Measurements from ENCODE around the gene THYN1.
A peak's percentile ranks its signal among the peaks of the same experiment; 100 is the strongest.
"Not testable (repeated sequence)": the region's sequence is repeated elsewhere in the genome, so short reads cannot be mapped to it uniquely, and the experiment has no call there.

The THYN1 gene

GRCh38 chr11:134273317-134273712 is 20.2 kb upstream of the THYN1 start:
- DNase-seq: peak in 1 of 5 experiments; percentile 62

- no peak for DNase-seq
Observed at GRCh38 chr11:134272381-134273316, 19.5 kb upstream of the THYN1 start.

GRCh38 chr11:134271978-134272377 is 18.8 kb upstream of the THYN1 start:
- DNase-seq: no peak

DNA sequence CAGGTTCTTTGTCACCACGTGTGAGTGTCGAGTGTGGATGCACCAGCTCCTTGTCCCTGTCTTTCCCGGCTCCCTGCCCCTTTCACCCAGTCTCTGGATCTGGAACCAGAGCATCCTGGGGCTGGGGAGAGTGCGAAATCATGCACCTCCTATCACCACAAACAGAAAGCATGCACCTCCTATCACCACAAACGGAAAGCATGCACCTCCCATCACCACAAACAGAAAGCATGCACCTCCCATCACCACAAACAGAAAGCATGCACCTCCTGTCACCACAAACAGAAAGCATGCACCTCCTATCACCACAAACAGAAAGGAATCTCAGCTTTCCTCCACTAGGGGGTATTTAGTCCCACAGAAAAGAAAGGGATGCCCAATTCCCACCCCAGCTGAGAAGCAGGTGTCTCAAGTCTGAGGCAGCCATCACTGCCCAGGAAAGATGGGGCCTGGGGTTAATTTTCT is 17.1 kb upstream of the THYN1 start:
- DNase-seq: peak in 2 of 5 experiments; percentile 16 to 94

DNA sequence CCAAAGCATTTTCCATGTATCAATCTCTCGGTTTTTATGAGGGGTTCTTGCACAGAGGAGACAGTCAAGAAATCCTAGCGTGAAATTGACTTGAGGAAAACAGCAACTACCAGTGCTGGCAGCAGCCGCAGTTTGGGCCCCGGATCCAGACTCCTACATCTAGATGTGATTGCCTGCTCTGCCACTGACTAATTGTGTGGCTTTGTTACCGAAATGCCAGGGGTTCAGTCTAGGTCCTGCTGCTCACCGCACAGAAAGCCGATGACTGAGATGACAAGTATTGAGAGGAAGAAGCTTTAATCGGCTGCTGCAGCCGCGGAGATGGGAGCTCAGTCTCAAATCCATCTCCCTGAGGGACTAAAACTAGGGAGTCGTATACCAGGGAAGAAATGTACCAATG is 14.8 kb upstream of the THYN1 start:
- DNase-seq: no peak

DNA sequence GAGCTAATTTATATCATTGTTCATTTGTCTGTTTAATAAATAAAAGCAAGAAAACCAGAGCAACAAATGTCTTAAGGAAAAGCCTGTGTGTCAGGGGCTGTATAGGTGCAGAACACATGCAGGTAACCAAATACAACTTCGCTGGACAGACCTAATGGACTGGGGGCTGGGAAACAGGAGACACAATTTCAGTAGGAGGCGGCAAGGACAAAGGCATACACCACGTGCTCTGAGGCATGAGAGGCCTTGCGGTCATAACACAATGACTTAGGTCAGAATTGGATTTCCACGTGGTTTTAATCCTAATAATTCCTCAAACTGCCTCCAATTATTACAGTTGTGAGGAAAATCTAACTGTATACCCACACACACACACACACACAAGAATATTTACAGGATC is 14.3 kb upstream of the THYN1 start:
- DNase-seq: no peak

DNA sequence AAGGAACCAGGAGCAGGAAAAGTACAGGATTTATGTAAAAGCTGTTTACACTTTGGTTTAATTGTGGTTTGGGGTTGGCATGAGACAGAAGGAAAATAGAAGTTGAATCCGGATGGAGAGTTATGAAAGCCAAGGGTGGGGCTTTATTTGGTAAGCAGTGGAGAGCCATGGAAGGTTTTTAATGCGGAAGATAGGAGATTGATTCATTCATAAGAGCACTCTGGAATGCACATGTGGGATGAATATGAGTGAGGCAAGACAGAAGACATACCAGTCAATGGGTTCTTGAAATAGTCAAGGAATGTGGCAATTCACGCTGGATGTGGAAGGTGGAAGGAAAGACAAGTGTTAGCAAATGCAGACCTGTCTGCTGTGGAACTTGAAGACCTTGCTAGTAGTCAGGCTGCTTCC is 13.7 kb upstream of the THYN1 start:
- DNase-seq: no peak

DNA sequence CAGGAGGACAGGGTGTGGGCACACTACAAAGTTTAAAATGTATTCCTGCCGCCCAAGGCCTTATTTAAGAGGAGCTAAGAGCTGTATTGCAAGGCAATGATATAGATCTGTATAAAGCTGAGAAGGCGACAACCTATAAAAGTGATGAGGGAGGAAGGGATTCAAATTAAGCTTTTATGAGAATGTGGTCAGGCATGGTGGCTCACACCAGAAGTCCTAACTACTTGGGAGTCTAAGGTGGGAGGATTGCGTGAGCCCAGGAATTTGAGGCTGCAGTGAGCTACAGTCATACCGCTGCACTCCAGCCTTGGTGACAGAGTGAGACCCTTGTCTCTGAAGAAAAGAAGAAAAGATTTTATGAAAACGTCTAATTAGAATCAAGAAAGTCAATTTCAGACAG is 13.3 kb upstream of the THYN1 start:
- no peak for DNase-seq

DNA sequence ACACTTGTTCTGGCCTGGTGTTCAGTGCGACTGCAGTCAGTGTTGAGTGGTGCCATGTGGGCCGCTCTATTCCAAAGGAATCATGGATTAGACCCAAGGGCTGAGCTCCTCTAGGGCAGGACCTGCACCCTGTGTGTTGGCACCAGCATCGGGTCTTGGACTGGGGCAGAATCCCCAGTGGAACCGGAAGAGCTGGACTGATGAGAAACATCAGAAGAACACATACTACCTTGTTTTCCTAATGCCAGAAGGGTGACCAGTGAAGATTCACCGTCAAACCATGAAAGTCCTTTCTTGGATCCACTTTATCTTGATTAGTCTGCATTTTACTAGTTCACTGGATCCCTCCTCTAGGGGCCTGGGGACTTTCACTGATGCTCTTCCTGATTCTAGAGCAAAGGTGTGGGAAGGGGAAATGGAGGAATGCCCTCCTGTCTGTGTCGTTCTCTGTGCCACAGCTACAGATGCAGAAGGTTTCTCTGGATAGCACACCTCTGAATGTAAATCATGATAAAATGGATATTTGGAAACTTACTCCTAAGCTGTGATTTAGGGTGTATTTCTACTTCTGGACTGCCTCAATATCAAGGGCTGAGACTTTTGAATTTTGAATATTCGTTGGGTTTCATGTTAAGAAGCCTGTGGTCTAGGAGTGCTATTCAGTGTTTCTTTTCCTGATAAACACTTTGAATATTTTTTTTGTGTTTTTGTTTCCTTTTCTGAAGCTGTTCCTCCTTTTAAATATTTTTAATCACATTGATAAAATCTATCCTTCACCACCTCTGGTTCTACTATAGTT is 12.0 kb upstream of the THYN1 start:
- no peak for DNase-seq

DNA sequence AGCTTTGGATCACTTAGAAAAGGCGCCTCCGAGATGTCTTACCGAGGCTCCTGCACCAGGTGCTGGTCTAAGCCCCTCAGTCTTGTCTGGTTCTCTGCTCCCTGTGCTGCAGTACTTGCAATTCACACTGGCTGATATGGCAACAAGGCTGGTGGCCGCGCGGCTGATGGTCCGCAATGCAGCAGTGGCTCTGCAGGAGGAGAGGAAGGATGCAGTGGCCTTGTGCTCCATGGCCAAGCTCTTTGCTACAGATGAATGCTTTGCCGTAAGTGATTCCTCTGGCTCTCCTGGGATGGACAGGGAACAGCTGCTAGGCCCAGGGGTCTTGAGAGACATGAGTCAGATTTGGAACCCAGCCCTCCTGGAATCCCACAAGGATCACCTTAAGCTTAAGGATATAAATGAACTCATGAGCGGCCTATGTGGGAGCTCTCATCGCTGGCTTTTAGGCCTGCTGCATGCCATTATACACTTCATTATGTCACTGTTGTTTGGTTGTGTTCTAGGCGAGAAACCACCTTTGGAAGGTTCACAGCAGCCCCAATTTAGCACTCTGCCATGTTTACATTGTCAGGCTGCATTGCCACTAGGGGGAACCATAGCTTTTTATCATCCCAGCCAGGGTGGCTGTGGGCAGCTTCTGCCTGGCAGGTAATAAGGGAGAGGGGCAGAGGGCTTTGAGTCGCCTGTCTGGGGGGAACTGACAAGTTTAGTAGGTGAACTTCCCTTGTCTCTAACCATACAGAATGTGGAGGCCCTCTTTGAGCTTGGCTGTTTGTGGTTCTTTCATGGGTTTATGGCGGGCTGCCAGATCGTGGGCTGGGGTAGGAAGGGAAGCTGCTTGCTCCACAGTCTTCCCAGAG is 8.7 kb upstream of the THYN1 start:
- DNase-seq: peak in 1 of 5 experiments; percentile 61

DNA sequence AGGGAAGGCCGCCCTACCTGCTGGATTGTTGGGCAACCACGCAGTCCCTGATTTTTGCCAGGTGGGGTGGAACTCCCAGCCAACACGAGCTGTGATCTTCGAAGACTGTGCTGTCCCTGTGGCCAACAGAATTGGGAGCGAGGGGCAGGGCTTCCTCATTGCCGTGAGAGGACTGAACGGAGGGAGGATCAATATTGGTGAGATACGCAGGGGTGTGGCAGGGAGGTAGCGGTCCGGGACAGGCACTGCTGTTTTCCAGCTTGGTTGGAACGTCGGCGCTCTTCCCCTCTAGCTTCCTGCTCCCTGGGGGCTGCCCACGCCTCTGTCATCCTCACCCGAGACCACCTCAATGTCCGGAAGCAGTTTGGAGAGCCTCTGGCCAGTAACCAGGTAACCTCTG is 7.8 kb upstream of the THYN1 start:
- no peak for DNase-seq

DNA sequence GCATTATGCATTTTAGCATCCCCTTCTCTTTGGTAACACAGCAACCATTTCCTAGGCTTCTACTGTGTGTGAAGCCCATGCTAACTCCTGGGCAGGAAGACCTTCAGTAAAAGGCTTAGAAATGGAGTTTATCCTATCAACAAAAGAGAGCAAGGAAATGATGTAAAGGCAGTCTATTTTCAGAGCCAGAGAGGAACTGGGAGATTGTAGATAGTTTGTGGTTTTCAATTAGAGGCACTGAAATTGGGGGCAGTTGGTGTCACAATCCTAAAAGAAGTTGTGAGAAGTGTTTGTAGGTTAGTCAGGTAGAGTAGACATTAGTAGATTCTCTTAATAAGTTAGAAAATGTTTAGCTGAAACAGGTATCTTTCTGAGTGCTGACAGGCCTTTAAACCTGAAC is 7.4 kb upstream of the THYN1 start:
- DNase-seq: peak in 1 of 5 experiments; percentile 29

- no peak for DNase-seq
Observed at GRCh38 chr11:134258577-134258976, 5.4 kb upstream of the THYN1 start.

GRCh38 chr11:134257101-134257500 is 3.9 kb upstream of the THYN1 start:
- DNase-seq: no peak

DNA sequence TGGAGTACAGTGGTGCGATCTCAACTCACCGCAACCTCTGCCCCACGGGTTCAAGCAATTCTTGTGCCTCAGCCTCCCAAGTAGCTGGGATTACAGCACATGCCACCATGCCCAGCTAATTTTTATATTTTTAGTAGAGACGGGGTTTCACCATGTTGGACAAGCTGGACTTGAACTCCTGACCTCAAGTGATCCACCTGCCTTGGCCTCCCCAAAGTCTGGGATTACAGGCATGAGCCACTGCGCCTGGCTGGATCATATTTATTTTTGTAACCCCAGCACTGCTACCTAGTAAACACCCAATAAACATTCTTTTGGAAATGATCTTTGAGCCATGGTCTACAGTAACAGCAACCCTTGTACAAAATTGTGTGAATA is 2.0 kb upstream of the THYN1 start:
- DNase-seq: not testable (repeated sequence)

GRCh38 chr11:134254433-134255183 is 1.5 kb upstream of the THYN1 start:
- no peak for DNase-seq

- DNase-seq: peak in 1 of 5 experiments; percentile 57
Observed at GRCh38 chr11:134252346-134253187, 585 bp downstream of the THYN1 start.

- DNase-seq: no peak
Observed at GRCh38 chr11:134250675-134251074, 2.5 kb downstream of the THYN1 start.

GRCh38 chr11:134250246-134250645 is 2.9 kb downstream of the THYN1 start:
- DNase-seq: no peak

- DNase-seq: peak in 1 of 5 experiments; percentile 86
Observed at GRCh38 chr11:134248910-134249480, 4.2 kb downstream of the THYN1 start.

DNA sequence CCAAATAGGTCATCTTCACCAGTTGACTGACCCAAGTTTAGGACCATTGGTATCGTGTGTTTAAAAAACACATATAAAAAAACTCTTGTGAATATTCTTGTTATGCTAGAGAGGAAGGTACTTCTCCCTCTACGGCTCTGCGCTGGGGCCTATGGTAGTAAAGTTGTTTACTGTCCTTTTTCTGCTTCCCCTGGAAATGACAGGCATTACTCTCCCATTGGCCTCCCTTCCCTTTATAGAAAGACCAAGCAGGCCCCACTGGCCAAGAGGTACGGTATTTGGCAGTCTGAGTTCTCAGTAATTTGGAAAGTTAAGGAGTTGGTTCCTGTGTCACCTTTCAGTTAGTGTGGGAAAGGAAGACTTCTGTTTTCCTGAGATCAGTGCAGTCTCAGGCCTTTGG is 6.5 kb downstream of the THYN1 start:
- DNase-seq: no peak
